Measurements from ENCODE around the gene UBE4A. TPM values are rescaled to one million over a fixed set of nuclear protein-coding genes. Genes with fewer than 3 reads are reported as not detected.

Gene UBE4A, protein sequence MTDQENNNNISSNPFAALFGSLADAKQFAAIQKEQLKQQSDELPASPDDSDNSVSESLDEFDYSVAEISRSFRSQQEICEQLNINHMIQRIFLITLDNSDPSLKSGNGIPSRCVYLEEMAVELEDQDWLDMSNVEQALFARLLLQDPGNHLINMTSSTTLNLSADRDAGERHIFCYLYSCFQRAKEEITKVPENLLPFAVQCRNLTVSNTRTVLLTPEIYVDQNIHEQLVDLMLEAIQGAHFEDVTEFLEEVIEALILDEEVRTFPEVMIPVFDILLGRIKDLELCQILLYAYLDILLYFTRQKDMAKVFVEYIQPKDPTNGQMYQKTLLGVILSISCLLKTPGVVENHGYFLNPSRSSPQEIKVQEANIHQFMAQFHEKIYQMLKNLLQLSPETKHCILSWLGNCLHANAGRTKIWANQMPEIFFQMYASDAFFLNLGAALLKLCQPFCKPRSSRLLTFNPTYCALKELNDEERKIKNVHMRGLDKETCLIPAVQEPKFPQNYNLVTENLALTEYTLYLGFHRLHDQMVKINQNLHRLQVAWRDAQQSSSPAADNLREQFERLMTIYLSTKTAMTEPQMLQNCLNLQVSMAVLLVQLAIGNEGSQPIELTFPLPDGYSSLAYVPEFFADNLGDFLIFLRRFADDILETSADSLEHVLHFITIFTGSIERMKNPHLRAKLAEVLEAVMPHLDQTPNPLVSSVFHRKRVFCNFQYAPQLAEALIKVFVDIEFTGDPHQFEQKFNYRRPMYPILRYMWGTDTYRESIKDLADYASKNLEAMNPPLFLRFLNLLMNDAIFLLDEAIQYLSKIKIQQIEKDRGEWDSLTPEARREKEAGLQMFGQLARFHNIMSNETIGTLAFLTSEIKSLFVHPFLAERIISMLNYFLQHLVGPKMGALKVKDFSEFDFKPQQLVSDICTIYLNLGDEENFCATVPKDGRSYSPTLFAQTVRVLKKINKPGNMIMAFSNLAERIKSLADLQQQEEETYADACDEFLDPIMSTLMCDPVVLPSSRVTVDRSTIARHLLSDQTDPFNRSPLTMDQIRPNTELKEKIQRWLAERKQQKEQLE
- 28.8 and 30.8 TPM in 2 replicates for total RNA-seq (2022)
- percentile 73 among the genes with signal in this experiment for Bru-seq, nascent RNA
- BruChase-seq, experiment 1, labeled RNA remaining after a 6-hour chase = percentile 90 among the genes with signal in this experiment
- percentile 82 among the genes with signal in this experiment for BruChase-seq, experiment 2, labeled RNA remaining after a 2-hour chase
- long read RNA-seq, full-length matches to known transcripts = 10 of 27 reads
- long read RNA-seq, partial matches to known transcripts = 12 of 27 reads
- long read RNA-seq, other reads (novel, unspliced or antisense) = 5 of 27 reads

DNA sequence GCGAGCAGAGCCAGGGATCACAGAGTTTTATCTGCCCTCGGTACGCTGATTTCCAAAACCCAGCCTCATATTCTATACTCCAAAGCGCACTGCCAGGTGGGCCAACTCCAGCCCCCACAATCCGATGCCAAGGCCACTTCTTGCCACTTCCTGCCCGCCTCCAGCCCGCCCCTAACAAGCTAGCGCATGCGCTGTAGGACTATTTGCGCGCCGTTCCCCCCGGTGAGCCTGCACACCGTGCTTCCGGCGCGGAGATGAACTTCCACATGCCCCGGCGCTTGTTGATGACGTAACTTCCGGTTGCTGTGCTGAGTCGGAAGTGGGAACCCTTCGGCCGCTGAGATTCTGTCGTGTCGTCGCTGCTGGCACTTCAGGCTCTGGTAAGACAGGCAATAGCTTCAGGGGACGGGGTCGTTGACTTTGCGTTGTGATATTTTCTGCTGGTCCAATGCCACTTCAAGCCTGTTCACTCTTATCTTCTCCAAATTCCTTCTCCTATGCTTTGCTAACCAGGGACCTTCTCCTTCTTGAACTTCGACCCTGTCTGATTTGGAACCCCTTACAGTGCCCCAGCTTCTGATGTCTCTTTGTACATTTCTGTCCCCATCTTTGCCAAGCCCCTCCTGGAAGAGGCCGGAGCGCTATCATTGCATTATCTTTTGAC is at the start of gene UBE4A:
Gene UBE4A, plus strand, starts transcription at position 306 of the 664 bp plus-strand sequence. CDS start 5,481 bp downstream, outside the sequence.
- TF ChIP-seq, protein P1, sequence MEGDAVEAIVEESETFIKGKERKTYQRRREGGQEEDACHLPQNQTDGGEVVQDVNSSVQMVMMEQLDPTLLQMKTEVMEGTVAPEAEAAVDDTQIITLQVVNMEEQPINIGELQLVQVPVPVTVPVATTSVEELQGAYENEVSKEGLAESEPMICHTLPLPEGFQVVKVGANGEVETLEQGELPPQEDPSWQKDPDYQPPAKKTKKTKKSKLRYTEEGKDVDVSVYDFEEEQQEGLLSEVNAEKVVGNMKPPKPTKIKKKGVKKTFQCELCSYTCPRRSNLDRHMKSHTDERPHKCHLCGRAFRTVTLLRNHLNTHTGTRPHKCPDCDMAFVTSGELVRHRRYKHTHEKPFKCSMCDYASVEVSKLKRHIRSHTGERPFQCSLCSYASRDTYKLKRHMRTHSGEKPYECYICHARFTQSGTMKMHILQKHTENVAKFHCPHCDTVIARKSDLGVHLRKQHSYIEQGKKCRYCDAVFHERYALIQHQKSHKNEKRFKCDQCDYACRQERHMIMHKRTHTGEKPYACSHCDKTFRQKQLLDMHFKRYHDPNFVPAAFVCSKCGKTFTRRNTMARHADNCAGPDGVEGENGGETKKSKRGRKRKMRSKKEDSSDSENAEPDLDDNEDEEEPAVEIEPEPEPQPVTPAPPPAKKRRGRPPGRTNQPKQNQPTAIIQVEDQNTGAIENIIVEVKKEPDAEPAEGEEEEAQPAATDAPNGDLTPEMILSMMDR (IDR thresholded peaks at IDR 0.05; ENCODE audit: unreplicated experiment) = no peak
- CTCF ChIA-PET = interaction anchor here (0.6 kb wide), 1 partner anchor 785 kb away, joined by 3 read pairs; no protein-coding TSS in a partner anchor
- intact Hi-C loops (cut with micrococcal nuclease; ENCODE audit: unreplicated experiment) = no loop called here
- H3K9me3 Mint-ChIP-seq (ENCODE audit: low read depth, unreplicated experiment) = no peaks in the 10 kb centered on the region
- H3K36me3 Mint-ChIP-seq (ENCODE audit: insufficient read depth, unreplicated experiment) = peaks cover 15% of the 10 kb centered on the region
- BruUV-seq (replicated peaks) = no TSS peak
- peak; percentile 87 for DNase-seq
- peak within 1 kb of the TSS; percentile 85 for H3K4me3 Mint-ChIP-seq (ENCODE audit: low read depth, unreplicated experiment)
- H3K27ac Mint-ChIP-seq (ENCODE audit: unreplicated experiment) = peak within 1 kb of the TSS; percentile 98
- H3K4me1 Mint-ChIP-seq (ENCODE audit: low read depth, unreplicated experiment) = peaks cover 15% of the 10 kb centered on the region
- H3K27me3 Mint-ChIP-seq (ENCODE audit: unreplicated experiment) = peaks cover 21% of the 10 kb centered on the region

DNA sequence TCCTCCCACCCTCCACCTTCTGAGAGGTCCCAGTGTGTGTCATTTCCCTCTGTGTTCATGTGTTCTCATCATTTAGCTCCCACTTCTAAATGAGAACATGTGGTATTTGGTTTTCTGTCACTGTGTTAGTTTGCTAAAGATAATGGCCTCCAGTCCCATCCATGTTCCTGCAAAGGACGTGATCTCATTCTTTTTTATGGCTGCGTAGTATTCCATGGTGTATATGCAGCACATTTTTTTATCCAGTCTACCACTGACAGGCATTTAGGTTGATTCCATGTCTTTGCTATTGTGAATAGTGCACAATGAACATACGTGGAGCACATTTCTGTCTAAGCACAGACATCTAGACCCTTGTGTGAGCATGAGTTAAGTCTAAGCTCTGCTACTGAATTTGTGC is 49.1 kb upstream of the UBE4A start:
- H3K27ac Mint-ChIP-seq (ENCODE audit: unreplicated experiment) = no peak overlapping the region
- H3K36me3 Mint-ChIP-seq (ENCODE audit: insufficient read depth, unreplicated experiment) = no peaks in the 10 kb centered on the region
- TF ChIP-seq, protein P1 (IDR thresholded peaks at IDR 0.05; ENCODE audit: unreplicated experiment) = no peak
- CTCF ChIA-PET = interaction anchor here (0.6 kb wide), 1 partner anchor 141 kb away, joined by 4 read pairs; no protein-coding TSS in a partner anchor
- H3K27me3 Mint-ChIP-seq (ENCODE audit: unreplicated experiment) = peaks cover 14% of the 10 kb centered on the region
- H3K9me3 Mint-ChIP-seq (ENCODE audit: low read depth, unreplicated experiment) = no peaks in the 10 kb centered on the region
- H3K4me1 Mint-ChIP-seq (ENCODE audit: low read depth, unreplicated experiment) = peaks cover 5% of the 10 kb centered on the region
- no TSS peak for BruUV-seq (replicated peaks)
- no peak for DNase-seq
- intact Hi-C loops (cut with micrococcal nuclease; ENCODE audit: unreplicated experiment) = no loop called here
- no peak overlapping the region for H3K4me3 Mint-ChIP-seq (ENCODE audit: low read depth, unreplicated experiment)

DNA sequence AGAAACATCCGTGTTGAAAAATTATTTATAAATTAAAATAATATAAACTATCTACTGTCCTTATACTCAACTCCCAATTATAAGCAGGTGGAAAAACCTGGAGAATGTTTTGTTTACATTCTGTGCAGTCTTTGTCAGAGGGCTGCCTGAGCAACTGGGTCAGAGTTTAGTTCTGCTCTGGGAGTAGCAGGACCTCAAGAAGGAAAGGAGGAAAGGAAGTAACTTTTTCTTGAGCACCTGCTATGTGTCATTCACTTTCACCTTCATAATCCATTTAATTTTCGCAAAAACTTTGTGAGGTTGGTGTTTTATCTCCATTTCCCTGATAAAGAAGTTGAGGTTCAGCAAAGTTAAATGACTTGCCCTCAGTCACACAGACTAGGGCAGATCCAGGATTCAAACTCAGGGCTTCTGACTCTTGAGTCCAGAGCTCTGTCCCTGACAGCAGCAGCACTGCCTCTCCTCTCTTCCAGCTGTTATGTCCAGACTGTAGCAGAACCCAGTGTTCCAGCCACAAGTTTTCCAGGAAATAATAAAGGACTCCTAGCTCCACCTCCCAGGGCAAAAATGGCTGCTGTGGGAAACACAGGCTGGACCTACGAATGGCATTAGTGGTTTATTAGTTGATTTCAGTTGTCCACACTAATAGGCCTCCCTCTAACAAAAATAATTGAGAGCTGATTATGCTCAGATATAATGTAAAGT is 48.5 kb upstream of the UBE4A start:
- DNase-seq = no peak
- Mint-ChIP-seq H3K36me3 (ENCODE audit: insufficient read depth, unreplicated experiment) (no peaks in the 10 kb centered on the region), H3K27me3 (ENCODE audit: unreplicated experiment) (peaks cover 14% of the 10 kb centered on the region), H3K4me1 (ENCODE audit: low read depth, unreplicated experiment) (peaks cover 11% of the 10 kb centered on the region), H3K9me3 (ENCODE audit: low read depth, unreplicated experiment) (no peaks in the 10 kb centered on the region), H3K4me3 (ENCODE audit: low read depth, unreplicated experiment) (no peak overlapping the region), H3K27ac (ENCODE audit: unreplicated experiment) (no peak overlapping the region)
- intact Hi-C loops (cut with micrococcal nuclease; ENCODE audit: unreplicated experiment) = no loop called here
- CTCF ChIA-PET = interaction anchor here (1.4 kb wide), 1 partner anchor 113 kb away, joined by 5 read pairs; no protein-coding TSS in a partner anchor
- TF ChIP-seq, protein P1 (IDR thresholded peaks at IDR 0.05; ENCODE audit: unreplicated experiment) = no peak
- no TSS peak for BruUV-seq (replicated peaks)

Data from Calu3 (cell line).